CD14-positive monocyte (primary cell): Measurements from ENCODE around the gene VPS35L. TPM values are rescaled to one million over a fixed set of nuclear protein-coding genes. Genes with fewer than 3 reads are reported as not detected.

Experiments used
- DNase-seq, 3 donors: peaks; one replicate each; pipeline ENCODE4 v3.0.0-alpha.2; 2011 to 2022
- H2AFZ ChIP-seq: 2 replicates; pipeline ENCODE4 v1.6.0; 2012; ENCODE audit warnings: mild to moderate bottlenecking, low read depth, low read length, inconsistent platforms; ENCODE audit not compliant: insufficient read depth, poor library complexity, severe bottlenecking
- H3K27ac ChIP-seq, 2 donors: 1 replicate in 1 of 2; 2 replicates in 1 of 2; pipeline ENCODE4 v1.5.1; 2012 to 2013; ENCODE audit warnings: low read length in 2 of 2, control low read depth in 1 of 2, inconsistent platforms in 1 of 2, low read depth in 1 of 2, mild to moderate bottlenecking in 1 of 2
- H3K27me3 ChIP-seq, 2 donors: one replicate each; pipeline versions ENCODE4 v1.6.0 to v1.6.1; 2011 to 2013; ENCODE audit warnings: low read length in 2 of 2; ENCODE audit not compliant: control insufficient read depth in 2 of 2, insufficient read depth in 2 of 2
- H3K36me3 ChIP-seq, 2 donors: replicated peaks in 1 of 2; 1 replicate in 1 of 2; 2 replicates in 1 of 2; pipeline versions ENCODE4 v1.5.1 to v1.6.1; 2012 to 2013; ENCODE audit warnings: low read length in 2 of 2, control low read depth in 1 of 2, inconsistent platforms in 1 of 2, mild to moderate bottlenecking in 1 of 2; ENCODE audit not compliant: insufficient read depth in 2 of 2, control insufficient read depth in 1 of 2
- H3K4me1 ChIP-seq, 2 donors: 1 replicate in 1 of 2; 2 replicates in 1 of 2; pipeline versions ENCODE4 v1.5.1 to v1.6.1; 2012 to 2013; ENCODE audit warnings: low read length in 2 of 2, control low read depth in 1 of 2, inconsistent platforms in 1 of 2, mild to moderate bottlenecking in 1 of 2, moderate library complexity in 1 of 2; ENCODE audit not compliant: insufficient read depth in 2 of 2, control insufficient read depth in 1 of 2
- H3K4me2 ChIP-seq: replicated peaks from 2 replicates; pipeline ENCODE3; 2012; ENCODE audit warnings: low read length, moderate library complexity, mild to moderate bottlenecking; ENCODE audit not compliant: poor library complexity, severe bottlenecking; ENCODE audit errors: extremely low read depth
- H3K4me3 ChIP-seq, 3 experiments: fragments of 200-600 bp in 1 of 3; sonication (generic) in 1 of 3; replicated peaks in 1 of 3; 1 replicate in 2 of 3; 2 replicates in 1 of 3; pipeline ENCODE4 v1.5.1; 2011 to 2013; ENCODE audit warnings: low read length in 3 of 3, mild to moderate bottlenecking in 3 of 3, control low read depth in 2 of 3, low read depth in 2 of 3, inconsistent platforms in 1 of 3, moderate library complexity in 1 of 3
- H3K79me2 ChIP-seq: 2 replicates; pipeline ENCODE4 v1.6.0; 2012; ENCODE audit warnings: mild to moderate bottlenecking, control low read depth, inconsistent platforms, low read length, moderate library complexity; ENCODE audit not compliant: insufficient read depth
- H3K9ac ChIP-seq: 2 replicates; pipeline ENCODE4 v1.6.0; 2017; ENCODE audit warnings: low read length, mild to moderate bottlenecking; ENCODE audit not compliant: insufficient read depth, poor library complexity, severe bottlenecking
- H3K9me3 ChIP-seq, 2 donors: replicated peaks in 1 of 2; 1 replicate in 1 of 2; 2 replicates in 1 of 2; pipeline versions ENCODE4 v1.5.1 to v1.6.1; 2012 to 2013; ENCODE audit warnings: low read length in 2 of 2, control low read depth in 1 of 2; ENCODE audit not compliant: control insufficient read depth in 1 of 2, insufficient read depth in 1 of 2
- H4K20me1 ChIP-seq: 2 replicates; pipeline ENCODE4 v1.6.0; 2012; ENCODE audit warnings: mild to moderate bottlenecking, low read length, control low read depth, moderate library complexity; ENCODE audit not compliant: insufficient read depth
- H3K27ac Mint-ChIP-seq, 7 donors: one replicate each; pipeline ENCODE4 v1.8.0; 2020; ENCODE audit warnings: mild to moderate bottlenecking in 7 of 7, mixed read lengths in 7 of 7, moderate library complexity in 6 of 7, inconsistent platforms in 2 of 7
- H3K27me3 Mint-ChIP-seq, 3 donors: one replicate each; pipeline ENCODE4 v1.8.0; 2021 to 2022; ENCODE audit warnings: low read depth in 3 of 3, mild to moderate bottlenecking in 3 of 3, mixed read lengths in 3 of 3, moderate library complexity in 3 of 3, inconsistent platforms in 1 of 3
- H3K36me3 Mint-ChIP-seq, 2 donors: one replicate each; pipeline ENCODE4 v1.8.0; 2020; ENCODE audit warnings: mixed read lengths in 2 of 2, inconsistent platforms in 1 of 2, mild to moderate bottlenecking in 1 of 2
- H3K4me1 Mint-ChIP-seq: one replicate; pipeline ENCODE4 v1.8.0; 2020; ENCODE audit warnings: mild to moderate bottlenecking, mixed read lengths
- H3K4me3 Mint-ChIP-seq, 2 donors: one replicate each; pipeline ENCODE4 v1.8.0; 2020; ENCODE audit warnings: mild to moderate bottlenecking in 2 of 2, mixed read lengths in 2 of 2, moderate library complexity in 1 of 2
- H3K9me3 Mint-ChIP-seq, 7 donors: one replicate each; pipeline ENCODE4 v1.8.0; 2020 to 2022; ENCODE audit warnings: mixed read lengths in 7 of 7, mild to moderate bottlenecking in 6 of 7, moderate library complexity in 6 of 7, inconsistent platforms in 2 of 7
- WGBS: methylation state at CpG from one replicate; pipeline ENCODE4 v1.1.5; 2013; ENCODE audit warnings: missing lambda C conversion rate; ENCODE audit not compliant: insufficient coverage; 5-methylcytosine and 5-hydroxymethylcytosine counted together
- intact Hi-C, 2 donors: fragments of 100-400 bp; cut with micrococcal nuclease; formaldehyde crosslinking; loops; one replicate each; pipeline versions ENCODE4 v1.15.0 to v1.15.1; 2023
- polyA plus RNA-seq, 3 donors: library from polyadenylated mRNA; depleted of rRNA in 1 of 3; unstranded in 2 of 3; stranded (reverse) in 1 of 3; fragments of 300-500 nt in 2 of 3; fragments of >200 nt in 1 of 3; fragmentation: Illumina TruSeq in 2 of 3; gene quantifications; 1 replicate in 2 of 3; 2 replicates in 1 of 3; pipeline ENCODE4 v1.2.3, GENCODE V29; 2012 to 2021
- TF ChIP-seq, protein P1 (sequence below): fragments of 200-600 bp; IDR thresholded peaks from one replicate; pipeline ENCODE4 v1.8.0; 2022; ENCODE audit warnings: antibody characterized with exemption, mild to moderate bottlenecking

The VPS35L gene
- polyA plus RNA-seq, 3 donors: 29.7 to 51.4 (median 48.8) TPM

DNA sequence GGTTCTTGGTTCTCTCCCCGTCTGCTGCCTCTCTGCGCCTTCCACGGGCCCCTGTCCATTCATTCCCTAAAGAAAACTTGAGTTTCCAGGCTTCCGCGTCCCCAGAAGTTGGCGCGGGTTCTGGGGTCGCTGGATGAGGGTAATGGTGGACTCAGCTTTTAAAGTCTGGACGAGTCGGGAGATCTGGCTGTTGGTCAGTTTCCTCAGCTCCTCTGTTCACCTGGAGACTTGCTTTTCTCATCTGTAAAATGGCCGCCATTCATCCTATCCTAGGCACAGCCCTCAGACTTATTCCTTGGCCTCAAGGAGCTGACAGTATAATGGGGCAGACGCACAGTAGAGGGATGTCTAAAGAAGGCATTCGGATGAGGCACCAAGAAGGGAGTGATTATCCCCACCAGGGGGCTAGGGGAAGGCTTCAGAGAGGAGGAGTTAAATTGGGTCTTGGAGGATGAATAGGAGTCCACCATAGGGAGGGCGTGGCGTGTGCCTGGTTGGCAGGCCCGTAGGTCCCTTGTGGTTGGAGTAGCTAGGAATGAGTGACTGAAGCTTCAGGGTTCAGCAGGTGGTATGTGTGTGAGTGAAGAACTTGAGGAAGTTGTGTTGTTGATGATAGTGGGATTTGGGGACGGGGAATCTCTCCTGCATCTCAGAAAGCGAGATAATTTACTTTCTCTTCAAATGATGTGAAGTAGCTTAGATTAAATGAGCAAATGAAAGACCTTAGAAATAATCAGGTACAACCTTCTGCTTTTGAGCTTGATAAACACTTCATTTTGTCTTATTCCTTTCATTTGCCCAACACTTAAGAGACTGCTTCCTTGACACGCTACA is 652 bp downstream of the VPS35L start:
- H3K27me3 ChIP-seq: no peaks in the 10 kb centered on the region
- peaks cover 10 to 12% of the 10 kb centered on the region in 2 donors for H3K36me3 ChIP-seq
- H3K27ac Mint-ChIP-seq: peak overlapping the region; percentile 91 to 99 (median 97)
- peaks cover 0 to 7% (median 2%) of the 10 kb centered on the region in 7 donors for H3K9me3 Mint-ChIP-seq
- H3K36me3 Mint-ChIP-seq: peaks cover 7 to 13% of the 10 kb centered on the region in 2 donors
- peaks cover 13% of the 10 kb centered on the region for H3K4me1 Mint-ChIP-seq
- peak overlapping the region; percentile 69 to 89 (median 82) for H3K4me3 ChIP-seq
- intact Hi-C loops: loop anchor here (1.0 to 10.0 kb wide), 7 partner anchors 33 to 751 kb away; partner anchors contain the start of genes CCP110 (in 2 of the 2), ARL6IP1 (in 1 of the 2), COQ7 (in 1 of the 2) and GDE1 (in 1 of the 2)
- peak overlapping the region; percentile 86 to 95 for H3K4me3 Mint-ChIP-seq
- H3K4me1 ChIP-seq: peaks cover 14 to 19% of the 10 kb centered on the region in 2 donors
- TF ChIP-seq, protein P1, sequence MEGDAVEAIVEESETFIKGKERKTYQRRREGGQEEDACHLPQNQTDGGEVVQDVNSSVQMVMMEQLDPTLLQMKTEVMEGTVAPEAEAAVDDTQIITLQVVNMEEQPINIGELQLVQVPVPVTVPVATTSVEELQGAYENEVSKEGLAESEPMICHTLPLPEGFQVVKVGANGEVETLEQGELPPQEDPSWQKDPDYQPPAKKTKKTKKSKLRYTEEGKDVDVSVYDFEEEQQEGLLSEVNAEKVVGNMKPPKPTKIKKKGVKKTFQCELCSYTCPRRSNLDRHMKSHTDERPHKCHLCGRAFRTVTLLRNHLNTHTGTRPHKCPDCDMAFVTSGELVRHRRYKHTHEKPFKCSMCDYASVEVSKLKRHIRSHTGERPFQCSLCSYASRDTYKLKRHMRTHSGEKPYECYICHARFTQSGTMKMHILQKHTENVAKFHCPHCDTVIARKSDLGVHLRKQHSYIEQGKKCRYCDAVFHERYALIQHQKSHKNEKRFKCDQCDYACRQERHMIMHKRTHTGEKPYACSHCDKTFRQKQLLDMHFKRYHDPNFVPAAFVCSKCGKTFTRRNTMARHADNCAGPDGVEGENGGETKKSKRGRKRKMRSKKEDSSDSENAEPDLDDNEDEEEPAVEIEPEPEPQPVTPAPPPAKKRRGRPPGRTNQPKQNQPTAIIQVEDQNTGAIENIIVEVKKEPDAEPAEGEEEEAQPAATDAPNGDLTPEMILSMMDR: no peak
- H3K27me3 Mint-ChIP-seq: peaks cover 0 to 5% (median 3%) of the 10 kb centered on the region in 3 donors
- peak overlapping the region; percentile 92 for H3K9ac ChIP-seq
- peaks cover 21% of the 10 kb centered on the region for H3K79me2 ChIP-seq
- H3K4me2 ChIP-seq: peak overlapping the region; percentile 84
- peak overlapping the region; percentile 91 for H2AFZ ChIP-seq
- 23% methylated on average over 9 of the region's 19 CpGs for WGBS
- no peaks in the 10 kb centered on the region for H3K9me3 ChIP-seq
- peak; percentile 13 to 47 (median 14) for DNase-seq
- H3K27ac ChIP-seq: peak overlapping the region; percentile 83 to 95
- no peaks in the 10 kb centered on the region for H4K20me1 ChIP-seq

DNA sequence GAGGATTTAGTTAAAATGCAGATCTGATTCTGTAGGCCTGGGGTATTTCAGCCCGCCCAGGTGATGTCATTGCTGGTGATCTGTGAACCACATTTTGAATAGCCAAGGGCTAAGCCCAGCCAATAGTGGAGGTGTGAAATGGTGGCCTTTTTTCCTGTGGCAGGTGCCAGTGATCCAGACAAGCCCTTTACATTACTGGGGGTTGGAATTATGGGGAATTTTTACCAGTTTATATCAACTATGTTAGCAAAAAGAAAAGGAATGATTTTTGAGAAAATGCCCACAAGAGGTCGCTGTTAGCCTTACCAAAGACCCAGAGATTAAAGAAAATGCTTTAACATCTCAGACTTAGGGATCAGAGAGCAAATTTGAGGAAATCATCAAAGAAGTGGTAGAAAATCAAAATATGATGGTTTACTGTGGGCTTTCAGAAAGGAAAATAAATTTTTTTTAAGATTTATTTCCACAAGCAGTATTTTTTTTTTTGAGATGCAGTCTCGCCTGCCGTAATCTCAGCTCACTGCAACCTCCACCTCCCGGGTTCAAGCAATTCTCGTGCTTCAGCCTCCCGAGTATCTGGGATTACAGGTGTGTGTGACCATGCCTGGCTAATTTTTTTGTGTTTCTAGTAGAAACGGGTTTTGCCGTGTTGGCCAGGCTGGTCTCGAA is 3.9 kb downstream of the VPS35L start:
- TF ChIP-seq, protein P1: peak; percentile 88
- H3K27me3 Mint-ChIP-seq: peaks cover 0 to 5% (median 3%) of the 10 kb centered on the region in 3 donors
- peaks cover 14 to 19% of the 10 kb centered on the region in 2 donors for H3K4me1 ChIP-seq
- no peak overlapping the region for H2AFZ ChIP-seq
- no peak overlapping the region for H3K27ac ChIP-seq
- peaks cover 0 to 6% of the 10 kb centered on the region in 2 donors for H3K9me3 ChIP-seq
- no peak overlapping the region for H3K4me3 Mint-ChIP-seq
- peaks cover 7% of the 10 kb centered on the region for H4K20me1 ChIP-seq
- peaks cover 6 to 7% of the 10 kb centered on the region in 2 donors for H3K36me3 Mint-ChIP-seq
- no peak overlapping the region for H3K9ac ChIP-seq
- H3K9me3 Mint-ChIP-seq: peaks cover 4 to 16% (median 8%) of the 10 kb centered on the region in 7 donors
- H3K4me1 Mint-ChIP-seq: peaks cover 16% of the 10 kb centered on the region
- H3K27ac Mint-ChIP-seq: peak overlapping the region in 1 of 7 donors; percentile 36
- H3K36me3 ChIP-seq: peaks cover 0 to 1% of the 10 kb centered on the region in 2 donors
- intact Hi-C loops: loop anchor here (1.0 to 10.0 kb wide), 7 partner anchors 37 to 755 kb away; partner anchors contain the start of genes ARL6IP1 (in 1 of the 2), CCP110 (in 1 of the 2), COQ7 (in 1 of the 2) and GDE1 (in 1 of the 2)
- H3K4me3 ChIP-seq: no peak overlapping the region
- WGBS: 93% methylated on average over 5 of the region's 10 CpGs
- DNase-seq: peak; percentile 49 to 67 (median 59)
- no peak overlapping the region for H3K4me2 ChIP-seq
- H3K79me2 ChIP-seq: peaks cover 24% of the 10 kb centered on the region
- no peaks in the 10 kb centered on the region for H3K27me3 ChIP-seq
